CD4-positive, alpha-beta T cell treated with Interferon alpha-2 for 1 hour (primary cell): ENCODE results near the gene STIP1.

Experiments used
- DNase-seq, 2 donors: peaks; one replicate each; pipeline ENCODE4 v3.0.0-alpha.2; 2020 to 2022

The STIP1 gene

GRCh38 chr11:64203421-64204079, 17.6 kb downstream of the STIP1 start:
- no peak for DNase-seq

GRCh38 chr11:64204080-64204440, 18.1 kb downstream of the STIP1 start:
- DNase-seq: no peak

GRCh38 chr11:64204464-64204989, 18.6 kb downstream of the STIP1 start:
- DNase-seq: peak; percentile 87 to 91

GRCh38 chr11:64206457-64207255, 20.7 kb downstream of the STIP1 start, which contains the start of gene FERMT3:
FERMT3 (plus strand) TSS chr11:64206721; CDS start chr11:64207365, 644 bp downstream.
- DNase-seq: peak; percentile 65 to 78

- DNase-seq: peak; percentile 73 to 80
These were observed 21.5 kb downstream of the STIP1 start for GRCh38 chr11:64207256-64208085.

- DNase-seq: no peak
These were observed 22.3 kb downstream of the STIP1 start for GRCh38 chr11:64208086-64208795.

GRCh38 chr11:64208796-64209562, 23.0 kb downstream of the STIP1 start:
- no peak for DNase-seq

- DNase-seq: no peak
These were observed 23.5 kb downstream of the STIP1 start for GRCh38 chr11:64209563-64209843.

- DNase-seq: no peak
These were observed 24.5 kb downstream of the STIP1 start for GRCh38 chr11:64210301-64211020.

GRCh38 chr11:64211181-64211872, 25.4 kb downstream of the STIP1 start:
- DNase-seq: no peak

GRCh38 chr11:64216879-64217278, 30.9 kb downstream of the STIP1 start:
- no peak for DNase-seq

- DNase-seq: no peak
These were observed 32.8 kb downstream of the STIP1 start for GRCh38 chr11:64218628-64219353.

GRCh38 chr11:64219354-64219684, 33.3 kb downstream of the STIP1 start:
- DNase-seq: no peak

- DNase-seq: no peak
These were observed 33.8 kb downstream of the STIP1 start for GRCh38 chr11:64219755-64220154.

- DNase-seq: no peak
These were observed 34.3 kb downstream of the STIP1 start for GRCh38 chr11:64220271-64220670.

- no peak for DNase-seq
These were observed 34.8 kb downstream of the STIP1 start for GRCh38 chr11:64220798-64221197.

GRCh38 chr11:64222651-64223000, 36.7 kb downstream of the STIP1 start:
- no peak for DNase-seq

- no peak for DNase-seq
These were observed 37.2 kb downstream of the STIP1 start for GRCh38 chr11:64223001-64223651.

GRCh38 chr11:64224151-64224890, 38.4 kb downstream of the STIP1 start:
- no peak for DNase-seq
